ENCODE data around the gene PLS1.

Gene PLS1

DNA sequence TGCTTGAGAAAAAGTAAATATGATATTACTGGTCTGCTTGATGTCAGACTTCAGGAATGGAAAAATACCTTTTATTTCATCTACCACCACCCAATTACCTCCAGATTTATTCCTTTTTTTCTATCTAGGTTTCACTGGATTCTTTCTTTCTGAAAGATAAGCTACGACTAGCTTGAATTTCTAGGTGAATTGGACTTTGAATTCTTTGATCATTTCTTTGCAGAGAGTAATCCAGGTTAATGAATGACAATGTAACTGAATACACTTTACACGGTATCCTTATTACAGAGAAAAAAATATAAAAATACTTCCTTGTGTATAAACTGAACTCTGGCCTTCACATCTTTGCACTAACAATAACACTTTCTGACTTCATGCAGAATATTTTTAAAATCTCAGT is 68.1 kb downstream of the PLS1 start:
- DNase-seq (ENCODE audit: insufficient read length, low spot score) (no peak), FAIRE-seq (no peak)
- TF ChIP-seq, protein P1, sequence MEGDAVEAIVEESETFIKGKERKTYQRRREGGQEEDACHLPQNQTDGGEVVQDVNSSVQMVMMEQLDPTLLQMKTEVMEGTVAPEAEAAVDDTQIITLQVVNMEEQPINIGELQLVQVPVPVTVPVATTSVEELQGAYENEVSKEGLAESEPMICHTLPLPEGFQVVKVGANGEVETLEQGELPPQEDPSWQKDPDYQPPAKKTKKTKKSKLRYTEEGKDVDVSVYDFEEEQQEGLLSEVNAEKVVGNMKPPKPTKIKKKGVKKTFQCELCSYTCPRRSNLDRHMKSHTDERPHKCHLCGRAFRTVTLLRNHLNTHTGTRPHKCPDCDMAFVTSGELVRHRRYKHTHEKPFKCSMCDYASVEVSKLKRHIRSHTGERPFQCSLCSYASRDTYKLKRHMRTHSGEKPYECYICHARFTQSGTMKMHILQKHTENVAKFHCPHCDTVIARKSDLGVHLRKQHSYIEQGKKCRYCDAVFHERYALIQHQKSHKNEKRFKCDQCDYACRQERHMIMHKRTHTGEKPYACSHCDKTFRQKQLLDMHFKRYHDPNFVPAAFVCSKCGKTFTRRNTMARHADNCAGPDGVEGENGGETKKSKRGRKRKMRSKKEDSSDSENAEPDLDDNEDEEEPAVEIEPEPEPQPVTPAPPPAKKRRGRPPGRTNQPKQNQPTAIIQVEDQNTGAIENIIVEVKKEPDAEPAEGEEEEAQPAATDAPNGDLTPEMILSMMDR (IDR thresholded peaks at IDR 0.05; ENCODE audit: insufficient read depth, missing control alignments): no peak

DNA sequence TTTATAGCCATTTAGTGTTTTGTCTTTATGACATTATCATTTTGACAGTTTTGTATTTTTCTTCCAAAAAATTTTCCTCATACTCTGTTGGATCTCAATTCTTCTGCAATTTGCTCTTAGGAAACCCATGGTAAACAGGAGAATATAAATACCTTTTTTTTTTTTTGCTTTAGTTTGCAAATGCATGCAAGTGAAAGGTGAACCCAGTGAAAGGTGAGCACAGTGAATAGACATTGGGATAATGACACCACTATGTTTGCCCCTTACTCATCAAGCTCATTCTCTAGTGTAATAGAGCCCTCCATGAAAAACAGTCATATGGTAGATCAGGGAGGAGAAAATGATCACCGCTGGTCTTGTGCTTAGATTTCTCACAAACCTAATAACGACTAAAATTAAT is 68.6 kb downstream of the PLS1 start:
- FAIRE-seq (no peak), DNase-seq (ENCODE audit: insufficient read length, low spot score) (no peak)
- TF ChIP-seq, protein P1 (IDR thresholded peaks at IDR 0.05; ENCODE audit: insufficient read depth, missing control alignments): no peak

DNA sequence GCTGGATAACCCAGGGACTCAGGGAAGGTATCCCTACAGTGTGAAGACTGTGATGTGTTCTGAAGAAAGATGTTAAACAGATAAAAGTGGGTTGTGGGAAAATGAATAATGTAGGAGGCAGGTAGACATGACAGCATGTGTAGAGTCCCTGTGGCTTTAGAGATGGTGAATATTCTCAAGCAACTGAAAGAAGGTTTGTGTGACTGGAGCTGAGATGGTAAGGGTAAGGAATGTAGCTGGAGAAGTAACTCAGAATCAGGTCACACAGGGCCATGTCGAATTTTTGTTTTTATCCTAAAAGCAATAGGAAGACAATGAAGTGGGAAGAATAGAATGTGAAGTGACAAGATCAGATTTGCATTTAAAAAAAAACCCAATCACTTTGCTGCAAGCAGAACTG is 73.9 kb downstream of the PLS1 start:
- FAIRE-seq: no peak
- TF ChIP-seq, protein P1 (IDR thresholded peaks at IDR 0.05; ENCODE audit: insufficient read depth, missing control alignments): no peak

DNA sequence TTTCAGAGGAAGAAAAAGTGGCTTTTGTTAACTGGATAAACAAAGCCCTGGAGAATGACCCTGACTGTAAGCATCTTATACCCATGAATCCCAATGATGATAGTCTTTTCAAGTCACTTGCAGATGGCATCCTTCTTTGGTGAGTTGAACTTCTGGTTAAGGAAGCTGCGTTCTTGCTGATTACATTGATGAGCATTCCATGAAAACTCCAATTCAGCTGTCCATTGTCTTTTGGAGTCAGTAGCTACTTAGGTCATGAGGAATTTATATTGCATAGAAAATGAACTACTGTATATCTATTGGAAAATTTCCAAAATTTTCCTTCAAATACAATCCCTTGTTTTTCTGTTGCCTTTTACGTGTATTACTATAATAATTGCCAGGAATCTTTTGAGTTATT is 80.0 kb downstream of the PLS1 start:
- DNase-seq (ENCODE audit: insufficient read length, low spot score): no peak

More for the DNA sequence above, 73.9 kb downstream of the PLS1 start:
- DNase-seq (ENCODE audit: insufficient read length, low spot score): no peak

DNA sequence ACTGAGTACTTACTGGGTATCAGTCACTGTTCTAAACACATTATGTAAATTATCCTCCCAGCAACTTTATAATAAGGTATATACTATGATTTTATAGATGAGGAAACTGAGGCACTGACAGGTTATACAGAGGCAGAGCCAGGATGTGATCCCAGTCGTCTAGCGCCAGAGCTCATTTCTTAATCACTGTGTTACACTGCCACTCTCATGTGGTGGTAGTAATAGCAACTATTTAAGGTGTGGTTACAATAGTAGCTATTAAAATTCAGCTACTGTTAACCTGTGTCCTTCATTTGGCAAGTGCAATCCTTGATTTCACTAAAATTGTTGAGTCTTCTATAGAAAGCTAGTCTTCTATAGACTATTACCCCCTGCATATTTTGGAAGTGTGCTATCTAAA is 84.5 kb downstream of the PLS1 start:
- no peak for DNase-seq (ENCODE audit: insufficient read length, low spot score)
- TF ChIP-seq, protein P1 (IDR thresholded peaks at IDR 0.05; ENCODE audit: insufficient read depth, missing control alignments): no peak
- no peak for FAIRE-seq

More for the DNA sequence above, 80.0 kb downstream of the PLS1 start:
- no peak for FAIRE-seq
- TF ChIP-seq, protein P1 (IDR thresholded peaks at IDR 0.05; ENCODE audit: insufficient read depth, missing control alignments): no peak

DNA sequence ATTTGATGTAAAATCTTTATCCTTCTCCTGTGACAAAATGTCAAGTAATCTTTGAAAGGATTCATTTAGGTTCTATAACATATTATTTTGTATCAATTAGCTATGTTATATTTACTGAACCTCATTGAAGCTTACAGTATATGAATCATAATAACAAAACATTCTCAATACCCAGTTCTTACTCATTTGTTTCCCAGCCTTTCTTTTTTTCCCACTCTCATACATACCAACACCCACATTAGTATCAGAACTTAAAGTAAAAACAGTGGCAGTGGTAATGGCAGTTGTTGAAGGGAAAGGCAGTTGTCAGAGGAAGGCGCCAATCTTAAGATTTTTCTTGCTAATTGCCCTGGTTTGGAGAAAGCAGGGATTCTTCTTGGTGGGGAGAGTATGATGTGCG is 94.4 kb downstream of the PLS1 start:
- FAIRE-seq: no peak
- TF ChIP-seq, protein P1 (IDR thresholded peaks at IDR 0.05; ENCODE audit: insufficient read depth, missing control alignments): no peak
- no peak for DNase-seq (ENCODE audit: insufficient read length, low spot score)

DNA sequence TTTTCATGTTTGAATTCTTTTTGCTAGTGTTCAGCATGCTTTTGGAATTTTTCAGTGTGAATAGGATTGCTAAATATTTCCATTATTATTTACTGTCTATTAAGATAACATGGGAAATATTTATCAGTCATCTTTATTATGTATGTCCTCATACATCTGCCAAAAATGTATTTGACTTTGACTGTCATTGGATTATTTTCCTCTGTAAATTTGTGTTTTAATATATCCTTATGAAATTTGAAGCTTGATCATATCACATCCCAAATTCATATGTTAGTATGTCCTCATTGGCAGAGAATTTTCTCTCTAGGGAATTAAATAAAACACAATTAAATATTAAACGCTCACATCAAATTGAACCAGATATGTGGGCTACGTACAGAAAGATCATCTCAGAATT is 95.3 kb downstream of the PLS1 start:
- FAIRE-seq: no peak
- no peak for DNase-seq (ENCODE audit: insufficient read length, low spot score)
- TF ChIP-seq, protein P1 (IDR thresholded peaks at IDR 0.05; ENCODE audit: insufficient read depth, missing control alignments): no peak

All from D721Med (cell line).